H9 (cell line): ENCODE measurements around the gene SNX21. TPM values are rescaled to one million over a fixed set of nuclear protein-coding genes. Genes with fewer than 3 reads are reported as not detected.

Experiments
- DNase-seq: peaks from one replicate; pipeline ENCODE4 v3.0.0-alpha.2; 2017
- H2AFZ ChIP-seq: one replicate; pipeline ENCODE4 v1.6.1; 2013; ENCODE audit warnings: mild to moderate bottlenecking, low read length, control low read depth, moderate library complexity
- H2AK5ac ChIP-seq: 2 replicates; pipeline ENCODE4 v1.6.1; 2013; ENCODE audit warnings: low read length, control low read depth, mixed read lengths; ENCODE audit not compliant: insufficient read length
- H2BK120ac ChIP-seq: one replicate; pipeline ENCODE4 v1.6.1; 2013; ENCODE audit warnings: low read depth, mild to moderate bottlenecking, low read length, control low read depth, inconsistent platforms; ENCODE audit not compliant: poor library complexity, severe bottlenecking
- H2BK12ac ChIP-seq: 2 replicates; pipeline ENCODE4 v1.6.1; 2013; ENCODE audit warnings: low read length, control low read depth, mixed read lengths, low read depth; ENCODE audit not compliant: insufficient read length
- H2BK15ac ChIP-seq: 2 replicates; pipeline ENCODE4 v1.6.1; 2013; ENCODE audit warnings: low read depth, low read length, control low read depth
- H2BK20ac ChIP-seq: one replicate; pipeline ENCODE4 v1.6.1; 2013; ENCODE audit warnings: low read depth, mild to moderate bottlenecking, low read length, control low read depth, inconsistent platforms; ENCODE audit not compliant: poor library complexity, severe bottlenecking
- H2BK5ac ChIP-seq: 2 replicates; pipeline ENCODE4 v1.6.1; 2013; ENCODE audit warnings: low read length, control low read depth, mixed read lengths; ENCODE audit not compliant: insufficient read length
- H3K14ac ChIP-seq: 2 replicates; pipeline ENCODE4 v1.6.1; 2013; ENCODE audit warnings: low read length, control low read depth; ENCODE audit not compliant: insufficient read depth
- H3K18ac ChIP-seq: 2 replicates; pipeline ENCODE4 v1.6.1; 2013; ENCODE audit warnings: low read depth, mild to moderate bottlenecking, mixed read lengths, low read length, control low read depth; ENCODE audit not compliant: insufficient read length
- H3K23ac ChIP-seq: 2 replicates; pipeline ENCODE4 v1.6.1; 2013; ENCODE audit warnings: low read length, control low read depth, mixed read lengths, low read depth; ENCODE audit not compliant: insufficient read length
- H3K23me2 ChIP-seq: 2 replicates; pipeline ENCODE4 v1.6.1; 2013; ENCODE audit warnings: low read depth, mild to moderate bottlenecking, mixed read lengths, low read length, control low read depth; ENCODE audit not compliant: insufficient read length, poor library complexity, severe bottlenecking
- H3K27ac ChIP-seq: 2 replicates; pipeline ENCODE4 v1.5.1; 2013; ENCODE audit warnings: low read length, control low read depth, mixed read lengths, low read depth; ENCODE audit not compliant: insufficient read length
- H3K27me3 ChIP-seq: 2 replicates; pipeline ENCODE4 v1.6.1; 2013; ENCODE audit warnings: low read length, control low read depth, inconsistent platforms; ENCODE audit not compliant: insufficient read depth
- H3K4ac ChIP-seq: 2 replicates; pipeline ENCODE4 v1.6.1; 2013; ENCODE audit warnings: low read depth, mild to moderate bottlenecking, control low read depth, inconsistent platforms, low read length, moderate library complexity
- H3K4me1 ChIP-seq: 2 replicates; pipeline ENCODE4 v1.6.1; 2013; ENCODE audit warnings: low read length, control low read depth, inconsistent platforms; ENCODE audit not compliant: insufficient read depth
- H3K4me2 ChIP-seq: 2 replicates; pipeline ENCODE4 v1.6.1; 2013; ENCODE audit warnings: low read length, control low read depth, mixed read lengths; ENCODE audit not compliant: insufficient read length, insufficient read depth
- H3K56ac ChIP-seq: 2 replicates; pipeline ENCODE4 v1.6.1; 2013; ENCODE audit warnings: low read depth, mild to moderate bottlenecking, mixed read lengths, low read length, control low read depth; ENCODE audit not compliant: insufficient read length
- H3K79me1 ChIP-seq: 2 replicates; pipeline ENCODE4 v1.6.1; 2013; ENCODE audit warnings: low read depth, mild to moderate bottlenecking, moderate library complexity, low read length, control low read depth, inconsistent platforms; ENCODE audit not compliant: insufficient read depth, poor library complexity, severe bottlenecking
- H3K79me2 ChIP-seq: 2 replicates; pipeline ENCODE4 v1.6.1; 2013; ENCODE audit warnings: low read length, control low read depth, inconsistent platforms; ENCODE audit not compliant: insufficient read depth
- H3K9ac ChIP-seq: 2 replicates; pipeline ENCODE4 v1.6.1; 2013; ENCODE audit warnings: low read length, control low read depth, mixed read lengths; ENCODE audit not compliant: insufficient read length; ENCODE audit errors: extremely low read depth
- H3K9me3 ChIP-seq: one replicate; pipeline ENCODE4 v1.6.1; 2013; ENCODE audit warnings: low read depth, low read length, inconsistent platforms; ENCODE audit not compliant: control insufficient read depth
- H3T11ph ChIP-seq: one replicate; pipeline ENCODE4 v1.6.1; 2013; ENCODE audit warnings: mild to moderate bottlenecking, low read length, control low read depth, inconsistent platforms
- H4K20me1 ChIP-seq: one replicate; pipeline ENCODE4 v1.6.1; 2013; ENCODE audit not compliant: control insufficient read depth, insufficient read length, insufficient read depth
- H4K5ac ChIP-seq: 2 replicates; pipeline ENCODE4 v1.6.1; 2013; ENCODE audit warnings: low read depth, mild to moderate bottlenecking, mixed read lengths, low read length, control low read depth; ENCODE audit not compliant: insufficient read length
- H4K8ac ChIP-seq: replicated peaks from 2 replicates; pipeline ENCODE4 v1.6.1; 2013; ENCODE audit warnings: low read length, control low read depth, mixed read lengths, low read depth; ENCODE audit not compliant: insufficient read length
- H4K91ac ChIP-seq: 2 replicates; pipeline ENCODE4 v1.6.1; 2013; ENCODE audit warnings: low read depth, mild to moderate bottlenecking, moderate library complexity, mixed read lengths, low read length, control low read depth; ENCODE audit not compliant: insufficient read length
- H3K27ac Mint-ChIP-seq, 3 experiments: 2 replicates in 2 of 3; 3 replicates in 1 of 3; pipeline ENCODE4 v1.8.0; 2020 to 2021; ENCODE audit warnings: mixed read lengths in 3 of 3, mild to moderate bottlenecking in 1 of 3, moderate library complexity in 1 of 3
- H3K27me3 Mint-ChIP-seq: 2 replicates; pipeline ENCODE4 v1.8.0; 2021; ENCODE audit warnings: low read depth, mild to moderate bottlenecking, moderate library complexity, mixed read lengths
- H3K36me3 Mint-ChIP-seq, 3 experiments: 2 replicates in 2 of 3; 3 replicates in 1 of 3; pipeline ENCODE4 v1.8.0; 2020 to 2021; ENCODE audit warnings: low read depth in 3 of 3, mixed read lengths in 3 of 3; ENCODE audit not compliant: insufficient read depth in 1 of 3
- H3K4me1 Mint-ChIP-seq, 2 experiments: 2 replicates each; pipeline ENCODE4 v1.8.0; 2020; ENCODE audit warnings: mixed read lengths in 2 of 2
- H3K4me3 Mint-ChIP-seq, 2 experiments: 2 replicates in 1 of 2; 3 replicates in 1 of 2; pipeline ENCODE4 v1.8.0; 2020 to 2021; ENCODE audit warnings: mild to moderate bottlenecking in 2 of 2, mixed read lengths in 2 of 2, moderate library complexity in 1 of 2
- H3K9me3 Mint-ChIP-seq, 2 experiments: 2 replicates in 1 of 2; 3 replicates in 1 of 2; pipeline ENCODE4 v1.8.0; 2020; ENCODE audit warnings: mild to moderate bottlenecking in 2 of 2, mixed read lengths in 2 of 2, moderate library complexity in 1 of 2
- CTCF ChIP-seq: fragments of 200-600 bp; sonication (generic); conservative IDR thresholded peaks from 3 replicates; pipeline ENCODE4 v1.8.0; 2021; ENCODE audit warnings: antibody characterized with exemption, mild to moderate bottlenecking
- WGBS: extraction: QIAGEN DNeasy Blood & Tissue Kit; methylation state at CpG from one replicate; pipeline ENCODE4 v1.1.7; 2013; ENCODE audit warnings: missing lambda C conversion rate, low lambda C conversion rate, mixed read lengths; ENCODE audit not compliant: insufficient read length; ENCODE audit errors: extremely low coverage; 5-methylcytosine and 5-hydroxymethylcytosine counted together
- total RNA-seq: library from RNA; stranded (reverse); gene quantifications from 2 replicates; pipeline ENCODE4 v1.2.1, GENCODE V29; 2021

The SNX21 gene
- total RNA-seq, 1 experiment from 2014 or later = 20.5 TPM

DNA sequence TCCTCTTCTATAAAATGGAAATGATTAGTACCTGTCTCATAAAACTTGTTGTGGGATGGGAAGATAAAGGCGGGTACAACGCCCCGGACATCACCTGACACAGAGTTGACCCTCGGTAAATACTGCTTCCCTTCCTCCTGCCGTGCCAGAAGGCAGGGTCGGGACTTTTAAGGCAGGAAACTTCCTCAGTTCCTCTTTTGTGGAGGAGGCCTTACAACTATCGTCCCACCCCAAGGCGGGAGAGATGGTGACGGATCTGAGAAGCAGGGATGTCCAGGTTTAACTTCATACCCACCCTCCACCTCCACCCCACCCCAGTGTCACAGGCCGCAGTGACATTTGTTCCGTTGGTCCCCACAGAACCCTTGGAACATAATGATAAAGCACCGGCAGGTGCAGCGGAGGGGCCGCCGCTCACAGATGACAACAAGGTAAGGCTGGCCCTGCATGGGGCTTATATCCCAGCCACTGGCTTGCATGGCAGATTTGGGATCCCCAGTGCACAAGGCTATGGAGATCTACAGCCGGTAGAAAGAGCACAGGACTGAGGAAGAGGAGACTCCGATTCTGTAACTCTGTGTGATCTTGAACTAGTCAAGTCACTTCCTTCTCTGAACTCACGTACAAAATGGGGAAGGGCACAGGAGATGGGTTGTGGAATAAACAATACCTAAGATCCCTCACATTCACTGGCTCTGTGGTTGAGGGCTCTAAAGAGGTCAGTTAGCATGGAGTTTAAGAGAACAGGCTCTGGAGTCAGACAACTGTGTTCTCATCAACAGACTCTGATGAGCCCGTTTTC, 41.1 kb upstream of the SNX21 start:
- Histone ChIP-seq H4K20me1 (no peaks in the 10 kb centered on the region), H3K27me3 (no peaks in the 10 kb centered on the region), H3K56ac (no peak overlapping the region), H3K79me1 (no peaks in the 10 kb centered on the region), H2AFZ (no peak overlapping the region), H4K91ac (no peak overlapping the region), H2BK15ac (no peak overlapping the region), H3K27ac (no peak overlapping the region), H3K9ac (peak overlapping the region; percentile 68), H3T11ph (no peak overlapping the region), H3K23me2 (peaks cover 4% of the 10 kb centered on the region), H3K4me2 (peak overlapping the region; percentile 97), H2BK120ac (no peak overlapping the region), H2AK5ac (no peak overlapping the region), H3K9me3 (no peaks in the 10 kb centered on the region), H3K4me1 (peaks cover 5% of the 10 kb centered on the region), H2BK12ac (no peak overlapping the region), H3K14ac (no peak overlapping the region), H4K8ac (no peak overlapping the region), H2BK20ac (no peak overlapping the region), H3K4ac (no peak overlapping the region), H3K18ac (no peak overlapping the region), H2BK5ac (no peak overlapping the region), H3K23ac (no peak overlapping the region), H4K5ac (no peak overlapping the region), H3K79me2 (no peaks in the 10 kb centered on the region)
- no peak for TF ChIP-seq CTCF
- WGBS = no CpG with 5 or more reads among the region's 19 CpGs
- Mint-ChIP-seq H3K27me3 (peaks cover 3% of the 10 kb centered on the region), H3K9me3 (no peaks in the 10 kb centered on the region; a peak in 1 of 5 replicates), H3K27ac (peak overlapping the region in 2 of 3 experiments; percentile 78 to 91; a peak in 3 of 7 replicates), H3K4me3 (peak overlapping the region; percentile 85 to 89), H3K4me1 (peaks cover 7 to 11% of the 10 kb centered on the region in 2 experiments), H3K36me3 (peaks cover 22 to 39% (median 38%) of the 10 kb centered on the region in 3 experiments; a peak in 6 of 7 replicates)
- DNase-seq = no peak
